HG02884 (cell line): ENCODE data around the gene AGAP3.

ENCODE experiments used
- ATAC-seq: cut with Tn5 transposase; IDR thresholded peaks from one replicate; pipeline ENCODE4 v1.9.1; 2021; ENCODE audit warnings: mild to moderate bottlenecking, moderate library complexity; ENCODE audit not compliant: unreplicated experiment

Gene AGAP3

GRCh38 chr7:151134743-151135524 is 48.7 kb downstream of the AGAP3 start:
- ATAC-seq, result no peak

- ATAC-seq, result no peak
Observed at GRCh38 chr7:151135525-151135845, 49.2 kb downstream of the AGAP3 start.

- no peak for ATAC-seq
Observed at GRCh38 chr7:151135866-151136843, 49.9 kb downstream of the AGAP3 start.

GRCh38 chr7:151137076-151137675 is 50.9 kb downstream of the AGAP3 start:
- no peak for ATAC-seq

- ATAC-seq, result no peak
Observed at GRCh38 chr7:151137791-151138152, 51.5 kb downstream of the AGAP3 start.

GRCh38 chr7:151138153-151138851 is 52.0 kb downstream of the AGAP3 start:
- ATAC-seq, result no peak

GRCh38 chr7:151139071-151139790 is 53.0 kb downstream of the AGAP3 start:
- ATAC-seq, result no peak

- no peak for ATAC-seq
Observed at GRCh38 chr7:151139791-151140190, 53.5 kb downstream of the AGAP3 start.

GRCh38 chr7:151140826-151141225 is 54.6 kb downstream of the AGAP3 start:
- ATAC-seq, result no peak

- ATAC-seq, result no peak
Observed at GRCh38 chr7:151141311-151141854, 55.1 kb downstream of the AGAP3 start.

GRCh38 chr7:151141855-151142685 is 55.8 kb downstream of the AGAP3 start:
- ATAC-seq, result no peak

GRCh38 chr7:151142686-151143040 is 56.4 kb downstream of the AGAP3 start:
- no peak for ATAC-seq

- no peak for ATAC-seq
Observed at GRCh38 chr7:151143261-151144015, 57.2 kb downstream of the AGAP3 start.

GRCh38 chr7:151144387-151144786 is 58.1 kb downstream of the AGAP3 start:
- ATAC-seq, result no peak

- ATAC-seq, result no peak
Observed at GRCh38 chr7:151146761-151147160, 60.5 kb downstream of the AGAP3 start.

GRCh38 chr7:151148319-151149259 is 62.3 kb downstream of the AGAP3 start:
- no peak for ATAC-seq

- no peak for ATAC-seq
Observed at GRCh38 chr7:151150388-151150787, 64.1 kb downstream of the AGAP3 start.
